GM18498 (cell line): Measurements from ENCODE around the gene ETV6.

Source experiments
- ATAC-seq: cut with Tn5 transposase; IDR thresholded peaks from one replicate; pipeline ENCODE4 v1.9.1; 2021; ENCODE audit warnings: mild to moderate bottlenecking, moderate library complexity; ENCODE audit not compliant: unreplicated experiment

Gene ETV6

DNA sequence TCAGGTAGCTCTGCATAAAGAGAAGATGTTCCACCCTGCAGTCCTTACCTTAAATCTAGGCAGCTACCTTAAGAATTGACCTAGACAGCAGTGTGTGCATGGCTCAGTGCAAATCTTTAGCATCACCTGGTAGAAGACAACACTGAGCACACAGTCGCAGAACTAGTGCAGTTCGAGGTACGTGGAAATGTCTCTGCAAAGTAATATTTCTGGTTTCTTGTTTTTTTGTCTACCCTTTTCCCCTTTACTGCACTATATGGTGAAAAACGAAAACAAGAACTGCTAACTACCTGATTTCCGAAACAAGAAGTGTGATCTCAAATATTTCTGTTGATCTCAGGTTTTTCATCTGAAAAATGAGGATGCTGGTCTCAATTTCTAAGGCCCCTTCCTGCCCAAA lies 82.5 kb downstream of the ETV6 start:
- peak; percentile 31 for ATAC-seq

- no peak for ATAC-seq
Measured at GRCh38 chr12:11732715-11733114, 83.2 kb downstream of the ETV6 start.

- no peak for ATAC-seq
Measured at GRCh38 chr12:11734580-11735180, 85.2 kb downstream of the ETV6 start.

- ATAC-seq: no peak
Measured at GRCh38 chr12:11738450-11738849, 89.0 kb downstream of the ETV6 start.

DNA sequence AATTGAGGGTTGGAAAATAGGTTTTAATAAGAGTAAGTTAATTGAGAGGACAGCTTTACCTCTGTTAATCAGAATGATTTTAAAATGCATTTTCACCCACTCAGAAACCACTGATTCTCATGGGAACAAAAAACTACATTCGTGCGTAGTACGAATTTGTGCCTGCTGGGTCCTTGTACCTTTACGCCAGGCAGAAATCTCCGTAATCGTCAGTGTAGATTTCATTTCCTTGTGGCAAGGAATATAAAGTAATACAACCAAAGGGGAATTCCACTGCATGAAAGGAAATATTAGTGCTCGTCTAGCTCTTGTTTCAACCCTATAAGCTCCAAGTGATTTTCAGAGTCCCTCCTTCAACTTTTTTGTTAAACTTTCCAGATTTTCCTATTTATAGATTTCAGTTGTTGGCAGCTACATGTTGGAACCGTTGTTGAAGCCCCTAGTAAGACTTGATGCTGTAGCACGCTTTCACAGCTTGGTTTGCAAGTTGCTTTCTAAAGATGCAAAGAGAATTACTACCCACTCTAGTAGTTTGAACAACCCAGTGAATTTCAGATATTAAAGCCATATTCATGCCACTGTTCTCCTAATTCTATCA lies 90.6 kb downstream of the ETV6 start:
- ATAC-seq: no peak

DNA sequence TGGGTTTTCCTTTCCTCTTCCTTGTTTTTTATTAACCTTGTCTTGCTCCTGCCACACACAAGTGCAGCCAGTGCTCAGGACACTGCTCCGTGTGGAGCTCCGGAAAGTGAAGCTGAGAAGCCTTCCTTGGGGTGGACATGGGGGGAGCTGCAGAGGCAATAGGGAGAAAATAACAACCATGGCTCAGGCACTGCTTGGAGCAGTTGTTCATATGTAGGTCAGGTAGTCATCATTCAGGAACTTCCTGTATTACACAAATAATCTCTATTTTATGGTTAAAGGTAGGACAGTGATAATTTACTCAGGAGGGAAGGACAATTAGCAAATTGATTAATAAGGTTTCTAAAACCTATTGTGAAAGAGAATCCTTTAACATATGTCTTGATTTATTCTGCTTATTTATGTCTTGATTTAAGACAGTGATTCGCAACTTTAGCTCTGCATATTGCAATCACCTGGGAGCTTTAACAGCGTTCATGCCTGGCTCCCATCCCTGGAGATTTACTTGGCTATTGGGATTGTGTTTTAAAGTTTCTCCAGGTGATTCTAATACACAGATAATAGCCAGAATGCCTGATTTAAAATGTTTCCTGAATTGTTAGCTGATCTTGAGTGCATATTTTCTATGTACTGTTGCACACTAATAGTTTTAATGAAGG lies 92.1 kb downstream of the ETV6 start:
- ATAC-seq: no peak

DNA sequence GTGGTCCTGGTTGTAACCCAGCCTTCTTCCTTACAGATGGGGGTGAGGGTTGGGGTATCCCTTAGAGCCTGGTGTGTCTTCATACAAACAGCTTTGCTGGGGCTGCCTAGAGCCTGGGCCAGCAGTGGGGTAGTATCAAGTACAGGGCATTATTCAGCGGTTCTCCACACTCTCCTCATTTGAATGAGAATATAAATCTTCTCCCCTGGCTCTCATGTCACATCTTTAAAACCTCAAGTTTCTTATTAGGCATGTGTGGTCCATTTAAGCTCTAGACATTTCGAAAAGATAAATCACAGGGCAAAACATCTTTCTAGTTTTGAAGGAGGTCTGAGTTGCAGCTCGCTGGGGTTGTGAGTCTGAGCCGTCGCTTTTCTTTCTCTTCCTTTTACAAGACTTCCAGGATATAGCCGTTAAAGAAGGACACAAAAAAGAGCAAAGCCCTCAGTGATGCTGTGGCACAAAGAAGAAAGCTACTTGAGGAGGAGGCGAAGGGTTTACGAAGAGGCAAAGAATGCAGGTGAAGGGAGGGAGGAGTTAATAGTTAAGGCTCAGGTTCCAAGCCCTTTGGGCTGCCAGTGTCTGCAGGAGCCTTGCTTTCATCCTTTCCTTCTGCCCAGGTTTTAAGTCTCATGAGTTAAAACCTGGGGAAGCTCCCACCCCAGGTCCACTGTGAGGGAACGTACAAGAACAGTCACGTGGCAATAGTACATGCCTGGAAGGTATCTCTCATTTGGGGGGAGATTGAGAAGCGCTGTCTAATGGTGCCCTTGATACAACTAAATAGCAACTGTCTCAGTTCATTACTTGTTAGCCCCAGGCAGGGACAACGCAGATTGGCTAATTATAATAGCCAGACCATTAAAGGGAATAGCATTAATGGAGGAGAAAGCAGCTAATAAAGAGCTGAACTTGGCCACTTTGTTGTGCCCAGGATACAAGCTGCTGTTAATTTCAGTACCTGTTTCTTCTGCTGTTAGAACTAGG lies 94.2 kb downstream of the ETV6 start:
- ATAC-seq: no peak

GRCh38 chr12:11744410-11744801 lies 94.9 kb downstream of the ETV6 start:
- no peak for ATAC-seq

- ATAC-seq: no peak
Measured at GRCh38 chr12:11745113-11745512, 95.6 kb downstream of the ETV6 start.

DNA sequence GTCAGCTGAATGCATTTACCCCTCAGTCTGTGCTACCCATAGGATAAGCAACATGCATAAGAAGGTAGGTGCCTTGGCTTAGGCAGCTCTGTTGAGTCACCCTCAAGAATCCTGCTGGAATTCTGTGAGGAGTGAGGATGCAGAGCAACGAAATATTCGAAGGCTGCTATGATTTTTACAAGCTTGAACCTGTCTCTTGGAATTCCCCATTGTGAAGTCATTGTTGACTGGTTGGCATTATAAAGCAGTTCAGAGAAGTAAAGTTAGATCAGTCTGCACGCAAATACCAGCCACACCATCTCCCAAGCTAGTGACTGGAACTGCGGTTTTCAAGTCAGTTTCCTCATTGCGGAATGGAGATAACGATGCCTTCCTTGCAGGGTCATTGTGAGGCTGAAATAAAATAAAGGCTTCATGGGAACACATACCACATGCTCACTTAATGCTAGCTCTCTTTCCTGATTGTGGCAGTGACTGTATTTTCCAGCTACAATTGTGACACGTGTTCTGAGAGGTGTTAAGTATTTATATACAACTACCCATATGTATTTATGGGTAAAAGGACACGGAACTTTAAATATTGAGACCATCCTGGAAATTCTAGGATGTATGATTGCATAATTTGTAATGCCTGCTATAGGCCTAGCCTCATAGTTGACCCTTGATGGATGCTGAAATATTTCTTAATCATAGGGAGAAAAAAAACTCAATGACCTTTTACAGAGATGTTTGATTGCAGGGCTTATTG lies 96.7 kb downstream of the ETV6 start:
- no peak for ATAC-seq

- peak; percentile 31 for ATAC-seq
Measured at GRCh38 chr12:11746940-11747716, 97.7 kb downstream of the ETV6 start.

- ATAC-seq: no peak
Measured at GRCh38 chr12:11747969-11748368, 98.5 kb downstream of the ETV6 start.

DNA sequence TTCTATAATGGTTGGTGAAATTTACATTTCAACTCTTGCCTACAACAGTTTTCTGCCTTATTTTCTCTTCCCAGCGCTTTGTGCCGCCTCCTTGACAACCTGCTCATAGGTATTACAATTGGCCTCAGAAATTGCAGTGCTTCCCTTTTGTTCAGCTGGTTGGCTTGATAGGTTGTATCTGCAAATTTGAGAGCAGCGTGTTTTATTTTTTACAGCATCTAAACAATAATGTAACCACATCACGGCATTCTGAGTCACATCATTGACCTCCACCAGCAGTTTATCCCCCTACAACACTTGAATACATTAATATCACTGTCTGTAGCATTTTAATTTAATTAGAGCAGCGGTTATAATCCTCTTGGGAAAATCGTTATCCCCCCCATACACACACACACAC lies 99.4 kb downstream of the ETV6 start:
- ATAC-seq: no peak

- peak; percentile 59 for ATAC-seq
Measured at GRCh38 chr12:11749943-11750690, 100.6 kb downstream of the ETV6 start.

- ATAC-seq: no peak
Measured at GRCh38 chr12:11752403-11753149, 103.1 kb downstream of the ETV6 start.

DNA sequence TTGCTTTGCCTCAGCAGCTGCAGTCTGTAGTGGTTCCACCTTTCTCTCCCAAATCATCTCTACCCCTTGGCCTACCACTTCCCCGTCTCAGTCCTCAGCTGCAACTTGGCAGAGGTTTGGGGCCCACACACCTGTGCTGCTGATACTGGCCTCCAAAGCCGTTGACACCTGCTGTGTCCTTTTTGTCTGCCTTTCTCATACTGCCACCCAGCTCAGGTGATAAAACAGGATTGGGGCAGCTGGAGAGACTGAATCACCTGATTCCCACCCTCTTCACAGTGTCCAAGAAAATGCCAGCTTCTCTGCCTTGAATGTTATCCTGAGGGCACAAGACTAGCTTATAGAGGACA lies 103.7 kb downstream of the ETV6 start:
- no peak for ATAC-seq

GRCh38 chr12:11753826-11754225 lies 104.4 kb downstream of the ETV6 start:
- ATAC-seq: no peak

- ATAC-seq: no peak
Measured at GRCh38 chr12:11754256-11754655, 104.8 kb downstream of the ETV6 start.
